Thyroid gland (tissue), 4 donors: ENCODE data around the gene TUBA4A. TPM values are rescaled to one million over a fixed set of nuclear protein-coding genes. Genes with fewer than 3 reads are reported as not detected.

Source experiments
- DNase-seq, 2 donors: peaks; one replicate each; pipeline ENCODE4 v3.0.0-alpha.2; 2019
- H3K27ac ChIP-seq, 3 donors: fragments of 200-600 bp; sonication (generic); 1 replicate in 2 of 3; 2 replicates in 1 of 3; pipeline ENCODE4 v1.5.1; 2016 to 2019; ENCODE audit warnings: mild to moderate bottlenecking in 1 of 3, moderate library complexity in 1 of 3
- H3K27me3 ChIP-seq: fragments of 200-600 bp; sonication (generic); one replicate; pipeline ENCODE4 v1.5.1; 2019
- H3K36me3 ChIP-seq, 2 donors: fragments of 200-600 bp; sonication (generic); one replicate each; pipeline ENCODE4 v1.5.1; 2016 to 2019
- H3K4me1 ChIP-seq, 2 donors: fragments of 200-600 bp; sonication (generic); one replicate each; pipeline ENCODE4 v1.5.1; 2017 to 2019
- H3K4me3 ChIP-seq, 3 donors: fragments of 200-600 bp; sonication (generic); replicated peaks in 1 of 3; 1 replicate in 2 of 3; 2 replicates in 1 of 3; pipeline ENCODE4 v1.5.1; 2016; ENCODE audit warnings: mild to moderate bottlenecking in 1 of 3
- H3K9me3 ChIP-seq: fragments of 200-600 bp; sonication (generic); one replicate; pipeline ENCODE4 v1.5.1; 2017
- POLR2A ChIP-seq, 2 donors: fragments of 450-650 bp; IDR thresholded peaks; one replicate each; pipeline ENCODE4 v1.6.1; 2017; ENCODE audit warnings: antibody characterized with exemption in 2 of 2, mild to moderate bottlenecking in 2 of 2, moderate library complexity in 1 of 2
- WGBS, 2 donors: methylation state at CpG; one replicate each; pipeline ENCODE4 v1.1.5; 2017; 5-methylcytosine and 5-hydroxymethylcytosine counted together
- intact Hi-C: fragments of 100-400 bp; cut with DNase I; formaldehyde crosslinking; loops from one replicate; pipeline ENCODE4 v1.15.1; 2023
- total RNA-seq, 4 donors: library from RNA; depleted of rRNA; stranded (reverse); fragments of >200 nt; gene quantifications; one replicate each; pipeline ENCODE4 v1.2.3, GENCODE V29; 2016
- TF ChIP-seq, protein P1 (sequence below), 6 experiments: fragments of 200-600 bp in 3 of 6; fragments of 450-650 bp in 3 of 6; sonication (generic) in 3 of 6; IDR thresholded peaks; one replicate each; pipeline ENCODE4 v1.5.1; 2016 to 2019; ENCODE audit warnings: antibody characterized with exemption in 6 of 6, mild to moderate bottlenecking in 2 of 6, inconsistent platforms in 1 of 6, moderate library complexity in 1 of 6

TUBA4A gene
- total RNA-seq, 4 donors from 2014 or later = 21.0 to 72.4 (median 34.8) TPM

DNA sequence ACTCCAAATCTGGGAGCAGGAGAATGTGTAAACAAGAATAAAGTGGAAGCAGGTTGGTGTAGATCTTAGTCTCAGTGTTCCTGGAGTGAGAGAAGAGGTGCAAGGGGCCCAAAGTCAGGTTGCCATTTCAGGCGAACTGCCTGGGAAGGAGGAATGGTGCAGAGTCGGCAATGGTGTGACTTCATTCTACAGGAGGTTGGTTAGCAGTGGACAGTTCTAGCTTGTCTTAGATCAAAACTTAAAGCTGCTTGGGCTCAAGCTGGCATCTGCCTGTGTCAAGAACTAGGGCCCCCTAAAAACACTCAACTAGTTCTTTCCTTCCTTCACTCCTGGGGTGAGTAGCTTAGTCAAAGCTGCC lies 4.9 kb downstream of the TUBA4A start:
- Histone ChIP-seq H3K9me3 (no peaks in the 10 kb centered on the region), H3K27ac (peak overlapping the region; percentile 88 to 93 (median 89)), H3K4me1 (peaks cover 36 to 73% of the 10 kb centered on the region in 2 donors), H3K4me3 (no peak overlapping the region), H3K27me3 (no peaks in the 10 kb centered on the region), H3K36me3 (peaks cover 0 to 4% of the 10 kb centered on the region in 2 donors)
- 78 to 89% methylated on average over 2 of the region's 2 CpGs for WGBS, 2 donors
- TF ChIP-seq POLR2A (IDR thresholded peaks at IDR 0.05) = no peak
- TF ChIP-seq, protein P1, sequence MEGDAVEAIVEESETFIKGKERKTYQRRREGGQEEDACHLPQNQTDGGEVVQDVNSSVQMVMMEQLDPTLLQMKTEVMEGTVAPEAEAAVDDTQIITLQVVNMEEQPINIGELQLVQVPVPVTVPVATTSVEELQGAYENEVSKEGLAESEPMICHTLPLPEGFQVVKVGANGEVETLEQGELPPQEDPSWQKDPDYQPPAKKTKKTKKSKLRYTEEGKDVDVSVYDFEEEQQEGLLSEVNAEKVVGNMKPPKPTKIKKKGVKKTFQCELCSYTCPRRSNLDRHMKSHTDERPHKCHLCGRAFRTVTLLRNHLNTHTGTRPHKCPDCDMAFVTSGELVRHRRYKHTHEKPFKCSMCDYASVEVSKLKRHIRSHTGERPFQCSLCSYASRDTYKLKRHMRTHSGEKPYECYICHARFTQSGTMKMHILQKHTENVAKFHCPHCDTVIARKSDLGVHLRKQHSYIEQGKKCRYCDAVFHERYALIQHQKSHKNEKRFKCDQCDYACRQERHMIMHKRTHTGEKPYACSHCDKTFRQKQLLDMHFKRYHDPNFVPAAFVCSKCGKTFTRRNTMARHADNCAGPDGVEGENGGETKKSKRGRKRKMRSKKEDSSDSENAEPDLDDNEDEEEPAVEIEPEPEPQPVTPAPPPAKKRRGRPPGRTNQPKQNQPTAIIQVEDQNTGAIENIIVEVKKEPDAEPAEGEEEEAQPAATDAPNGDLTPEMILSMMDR (IDR thresholded peaks at IDR 0.05) = no peak
- no peak for DNase-seq
- intact Hi-C loops = loop anchor here (5.0 kb wide), 1 partner anchor 33 kb away; no protein-coding TSS in a partner anchor

DNA sequence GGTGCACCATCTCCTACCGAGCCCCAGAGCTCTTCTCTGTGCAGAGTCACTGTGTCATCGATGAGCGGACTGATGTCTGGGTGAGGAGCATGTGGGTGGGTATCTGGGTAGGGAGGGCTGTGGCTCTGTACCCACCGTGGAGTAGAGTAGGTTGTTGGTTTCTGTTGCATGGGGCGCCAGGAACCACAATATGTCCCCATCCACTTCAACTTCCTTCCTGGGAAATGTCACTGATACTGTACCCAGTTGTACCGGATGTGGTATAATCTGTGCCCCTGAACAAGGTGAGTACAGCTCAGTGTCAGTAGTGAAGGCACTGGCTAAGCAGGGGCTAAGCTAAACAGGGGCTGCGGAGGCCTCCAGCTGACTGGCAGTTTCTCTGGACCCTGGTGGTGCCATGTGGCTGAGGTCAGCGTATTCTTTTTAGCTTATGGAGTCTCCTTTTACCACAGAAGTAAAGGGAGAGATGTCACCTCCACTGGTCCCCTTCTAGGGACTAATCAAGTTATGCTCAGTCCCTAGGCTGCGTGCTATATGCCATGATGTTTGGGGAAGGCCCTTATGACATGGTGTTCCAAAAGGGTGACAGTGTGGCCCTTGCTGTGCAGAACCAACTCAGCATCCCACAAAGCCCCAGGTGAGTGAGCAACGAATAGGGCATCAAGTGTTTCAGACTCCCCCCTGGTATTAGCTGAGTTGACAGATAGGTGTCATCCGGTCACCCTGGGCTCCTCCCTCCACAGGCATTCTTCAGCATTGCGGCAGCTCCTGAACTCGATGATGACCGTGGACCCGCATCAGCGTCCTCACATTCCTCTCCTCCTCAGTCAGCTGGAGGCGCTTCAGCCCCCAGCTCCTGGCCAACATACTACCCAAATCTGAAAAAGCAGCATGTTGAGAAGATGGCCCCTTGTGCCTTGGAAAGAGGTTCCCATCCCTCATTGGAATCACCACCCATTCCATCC lies 5.8 kb downstream of the TUBA4A start:
- Histone ChIP-seq H3K27me3 (no peaks in the 10 kb centered on the region), H3K27ac (peak overlapping the region in 2 of 3 donors; percentile 88 to 93), H3K4me3 (no peak overlapping the region), H3K36me3 (peaks cover 0 to 4% of the 10 kb centered on the region in 2 donors), H3K9me3 (no peaks in the 10 kb centered on the region), H3K4me1 (peaks cover 29 to 66% of the 10 kb centered on the region in 2 donors)
- intact Hi-C loops = loop anchor here (5.0 kb wide), 1 partner anchor 34 kb away; no protein-coding TSS in a partner anchor
- 84 to 90% methylated on average over 15 to 17 of the region's 17 CpGs for WGBS, 2 donors
- DNase-seq = no peak
- TF ChIP-seq POLR2A (IDR thresholded peaks at IDR 0.05) = no peak
- TF ChIP-seq, protein P1 (IDR thresholded peaks at IDR 0.05) = no peak

DNA sequence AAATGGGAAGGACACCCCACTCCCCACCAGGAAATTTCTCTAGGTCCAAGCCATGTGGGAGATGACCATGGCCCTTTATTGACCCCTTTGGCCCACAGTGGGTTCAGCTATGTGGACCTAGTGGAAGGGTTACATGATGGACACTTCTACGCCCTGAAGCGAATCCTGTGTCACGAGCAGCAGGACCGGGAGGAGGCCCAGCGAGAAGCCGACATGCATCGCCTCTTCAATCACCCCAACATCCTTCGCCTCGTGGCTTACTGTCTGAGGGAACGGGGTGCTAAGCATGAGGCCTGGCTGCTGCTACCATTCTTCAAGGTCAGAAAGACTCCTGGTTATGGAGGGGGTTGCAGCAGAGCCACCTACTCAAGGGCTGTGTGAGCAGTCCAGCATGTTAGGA lies 7.2 kb downstream of the TUBA4A start:
- no peaks in the 10 kb centered on the region for H3K9me3 ChIP-seq
- peaks cover 0 to 4% of the 10 kb centered on the region in 2 donors for H3K36me3 ChIP-seq
- peaks cover 24 to 53% of the 10 kb centered on the region in 2 donors for H3K4me1 ChIP-seq
- no peak for TF ChIP-seq POLR2A (IDR thresholded peaks at IDR 0.05)
- TF ChIP-seq, protein P1 (IDR thresholded peaks at IDR 0.05) = no peak
- intact Hi-C loops = loop anchor here (5.0 kb wide), 1 partner anchor 36 kb away; no protein-coding TSS in a partner anchor
- no peak overlapping the region for H3K4me3 ChIP-seq
- no peak for DNase-seq
- H3K27ac ChIP-seq = peak overlapping the region in 1 of 3 donors; percentile 86
- WGBS, 2 donors = 91 to 96% methylated on average over 7 to 10 of the region's 10 CpGs
- H3K27me3 ChIP-seq = no peaks in the 10 kb centered on the region

DNA sequence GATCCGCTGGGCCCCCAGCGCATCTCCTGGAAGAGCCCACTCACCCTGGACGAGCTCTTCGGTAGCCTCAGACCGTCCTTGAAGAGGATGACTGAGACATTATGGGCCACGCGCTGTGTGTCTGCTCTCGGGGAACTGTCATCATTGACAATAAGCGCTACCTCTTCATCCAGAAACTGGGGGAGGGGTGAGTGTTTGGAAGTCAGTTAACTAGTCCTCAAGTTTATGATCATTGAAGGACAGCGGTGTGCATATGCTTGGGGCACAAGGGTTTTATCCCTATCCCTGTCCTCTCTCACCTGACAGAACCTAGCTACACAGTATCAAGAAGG lies 7.9 kb downstream of the TUBA4A start:
- H3K36me3 ChIP-seq = peaks cover 0 to 4% of the 10 kb centered on the region in 2 donors
- intact Hi-C loops = loop anchor here (5.0 kb wide), 1 partner anchor 36 kb away; no protein-coding TSS in a partner anchor
- peak overlapping the region; percentile 21 to 83 (median 72) for H3K4me3 ChIP-seq
- H3K27me3 ChIP-seq = no peaks in the 10 kb centered on the region
- no peaks in the 10 kb centered on the region for H3K9me3 ChIP-seq
- peaks cover 24 to 53% of the 10 kb centered on the region in 2 donors for H3K4me1 ChIP-seq
- WGBS, 2 donors = 15 to 17% methylated on average over 10 of the region's 10 CpGs
- DNase-seq = no peak
- no peak for TF ChIP-seq POLR2A (IDR thresholded peaks at IDR 0.05)
- TF ChIP-seq, protein P1 (IDR thresholded peaks at IDR 0.05) = no peak
- peak overlapping the region; percentile 35 to 89 (median 86) for H3K27ac ChIP-seq
